Stimulated activated CD4-positive, alpha-beta T cell treated with anti-CD3 and anti-CD28 coated beads, Interleukin-1b, Interleukin-23, amount 100 ng/mL, for 48 hours (primary cell): ENCODE results near the gene B3GALT5.

Experiments used
- DNase-seq: peaks from one replicate; pipeline ENCODE4 v3.0.0-alpha.2; 2020

B3GALT5 gene

DNA sequence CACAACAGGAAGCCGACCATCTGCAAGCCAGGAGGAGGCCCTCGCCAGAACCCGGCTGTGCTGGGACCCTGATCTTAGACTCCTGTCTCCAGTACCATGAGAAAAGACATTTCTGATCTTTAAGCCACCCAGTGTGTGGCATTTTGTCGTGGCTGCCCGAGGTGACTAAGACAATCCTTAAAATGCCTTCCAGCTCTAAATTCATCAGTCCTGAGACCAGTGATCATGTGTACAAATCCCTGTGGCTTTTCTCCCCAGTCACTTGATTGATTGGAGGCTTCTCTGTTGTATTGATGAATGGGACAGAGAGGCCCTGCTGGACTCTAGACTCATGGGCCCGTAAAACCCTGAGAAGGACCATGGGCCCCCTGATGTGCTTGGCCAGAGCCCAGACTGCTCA is 36.1 kb downstream of the B3GALT5 start:
- DNase-seq = no peak

- DNase-seq = no peak
Observed at GRCh38 chr21:39649526-39649925, 36.8 kb downstream of the B3GALT5 start.

GRCh38 chr21:39650306-39650705 is 37.6 kb downstream of the B3GALT5 start:
- DNase-seq = no peak

GRCh38 chr21:39650801-39651200 is 38.1 kb downstream of the B3GALT5 start:
- no peak for DNase-seq

DNA sequence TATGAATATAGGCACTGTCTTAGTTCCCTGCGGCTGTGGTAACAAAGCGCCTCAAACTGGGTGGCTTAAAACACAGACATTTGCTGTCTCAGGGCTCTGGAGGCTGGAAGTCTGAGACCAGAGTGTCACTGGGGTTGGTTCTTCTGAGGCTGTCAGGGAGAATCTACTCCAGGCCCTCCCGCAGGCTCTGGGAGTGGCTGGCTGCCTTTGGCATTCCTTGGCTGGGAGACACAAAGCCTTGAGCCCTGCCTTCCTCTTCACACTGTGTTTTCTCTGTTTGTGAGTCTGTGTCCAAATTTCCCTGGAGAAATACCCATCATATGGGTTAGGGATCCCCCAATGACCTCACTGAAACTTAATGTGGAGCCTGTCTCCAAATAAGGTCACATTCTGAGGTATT is 38.5 kb downstream of the B3GALT5 start:
- DNase-seq = no peak

DNA sequence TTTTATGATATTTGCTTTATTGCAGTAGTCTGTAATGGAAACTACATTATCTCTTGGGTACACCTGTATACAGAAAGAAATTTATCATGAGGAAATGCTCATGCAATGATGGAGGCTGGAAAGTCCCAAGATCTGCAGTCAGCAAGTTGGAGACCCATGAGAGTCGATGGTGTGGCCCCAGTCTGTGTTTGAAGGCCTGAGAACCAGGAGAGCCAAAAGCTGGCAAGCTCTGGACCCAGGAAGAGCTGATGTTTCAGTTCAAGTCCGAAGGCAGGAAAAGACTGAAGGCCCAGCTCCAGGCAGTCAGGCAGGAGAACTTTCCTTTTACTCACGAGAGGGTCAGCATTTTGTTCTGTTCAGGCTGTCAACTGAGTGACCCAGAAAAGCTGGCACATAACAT is 42.2 kb downstream of the B3GALT5 start:
- DNase-seq = no peak

GRCh38 chr21:39655589-39655988 is 42.8 kb downstream of the B3GALT5 start:
- DNase-seq = no peak

DNA sequence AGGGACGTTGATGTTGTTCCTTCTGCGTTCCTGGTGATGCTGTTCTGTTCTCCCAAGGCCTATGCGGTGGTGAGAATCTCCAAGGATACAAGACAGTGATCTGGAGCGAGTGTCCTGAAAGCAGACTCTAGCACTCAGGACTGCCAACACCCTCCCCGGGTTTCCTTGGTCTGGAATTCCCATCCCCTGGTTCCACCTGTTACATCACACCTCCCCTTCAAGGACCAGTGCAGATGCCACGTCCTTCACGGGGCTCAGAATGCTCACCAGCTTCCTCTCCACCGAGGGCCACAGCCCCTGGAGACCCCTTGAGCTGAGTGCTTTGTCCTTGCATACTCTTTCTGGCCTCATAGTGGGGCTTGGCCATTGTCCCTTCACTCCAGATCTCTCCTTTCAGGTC is 43.5 kb downstream of the B3GALT5 start:
- DNase-seq = no peak

- no peak for DNase-seq
Observed at GRCh38 chr21:39657091-39657689, 44.5 kb downstream of the B3GALT5 start.

DNA sequence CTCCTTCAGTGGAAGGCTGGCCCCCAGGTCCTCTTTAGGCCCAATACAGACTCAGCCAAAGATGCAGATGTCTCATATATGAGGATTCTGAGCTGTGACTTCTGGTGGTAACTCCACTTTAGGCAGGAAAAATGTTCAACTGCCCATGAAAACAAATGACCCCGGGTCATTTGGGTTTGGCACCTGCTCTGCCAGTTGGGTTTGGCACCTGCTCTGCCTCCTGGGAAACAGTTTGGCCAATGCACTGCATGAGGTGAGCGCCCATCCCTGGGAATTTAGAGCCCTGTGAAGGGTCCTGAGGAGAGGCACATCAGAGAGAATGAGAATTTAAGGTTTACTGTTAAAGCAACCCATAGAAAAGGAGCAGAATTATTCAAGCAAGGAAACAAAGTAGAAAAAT is 45.3 kb downstream of the B3GALT5 start:
- DNase-seq = no peak

- no peak for DNase-seq
Observed at GRCh38 chr21:39659070-39659815, 46.5 kb downstream of the B3GALT5 start.

- no peak for DNase-seq
Observed at GRCh38 chr21:39660191-39660980, 47.6 kb downstream of the B3GALT5 start.

- DNase-seq = no peak
Observed at GRCh38 chr21:39661121-39661520, 48.4 kb downstream of the B3GALT5 start.

- no peak for DNase-seq
Observed at GRCh38 chr21:39661740-39662139, 49.0 kb downstream of the B3GALT5 start.

GRCh38 chr21:39662411-39662953 is 49.7 kb downstream of the B3GALT5 start:
- DNase-seq = no peak

DNA sequence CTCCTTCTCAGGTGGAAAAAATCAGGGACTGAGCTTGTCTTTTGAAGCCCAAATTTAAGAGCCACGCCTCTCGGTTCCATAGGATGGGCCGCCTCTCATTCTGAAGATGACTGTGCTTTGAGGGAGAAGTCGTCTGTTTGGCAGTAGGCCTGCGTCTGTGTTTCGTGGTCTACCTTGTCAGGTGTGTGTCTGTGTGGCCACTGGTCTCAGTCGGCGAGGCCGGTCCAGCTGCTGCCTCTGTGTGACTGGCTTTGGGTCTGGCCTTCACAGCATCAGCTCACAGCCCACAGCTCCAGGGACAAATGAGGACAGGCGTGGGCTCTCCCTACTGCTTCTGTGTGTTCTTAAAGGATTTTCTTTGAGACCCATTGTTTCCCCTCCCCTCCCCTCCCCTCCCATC is 50.3 kb downstream of the B3GALT5 start:
- DNase-seq = no peak

DNA sequence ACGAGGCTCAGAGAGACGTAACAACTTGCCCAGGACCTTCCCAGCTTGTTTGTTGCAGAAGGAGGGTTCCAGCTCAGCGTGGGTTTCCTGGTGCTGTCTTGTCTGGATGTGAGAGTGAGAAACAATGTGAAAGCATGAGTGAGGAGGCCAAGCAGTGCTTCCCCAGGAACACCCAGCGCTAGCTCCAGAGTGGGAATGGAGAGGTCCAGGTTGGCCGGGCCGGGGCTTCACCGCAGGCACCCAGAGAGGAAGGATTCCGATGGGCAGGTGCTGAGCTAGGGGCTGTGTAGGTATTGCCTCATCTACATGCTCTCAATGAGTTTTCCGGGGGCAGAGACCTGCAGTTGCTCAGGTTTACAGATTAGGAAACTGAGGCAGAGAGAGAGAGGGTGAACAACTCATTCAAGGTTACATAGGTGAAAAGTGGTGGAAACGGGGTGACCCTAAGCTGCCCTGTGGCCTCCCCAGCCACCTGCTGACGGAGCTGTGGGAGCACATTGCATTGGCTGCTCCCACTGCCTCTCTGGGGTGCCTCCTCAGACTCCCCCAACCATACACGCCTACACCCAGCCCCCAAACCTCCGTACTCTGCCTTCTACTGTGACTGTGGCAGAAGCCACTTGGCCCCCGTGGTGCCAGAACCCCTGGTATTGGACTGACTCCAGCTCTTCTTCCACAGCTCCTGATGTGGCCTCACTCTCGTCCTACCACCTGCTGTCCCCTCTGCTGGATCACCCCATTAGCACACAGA is 51.2 kb downstream of the B3GALT5 start:
- no peak for DNase-seq

- no peak for DNase-seq
Observed at GRCh38 chr21:39664586-39664985, 51.8 kb downstream of the B3GALT5 start.

- DNase-seq = no peak
Observed at GRCh38 chr21:39666026-39666425, 53.3 kb downstream of the B3GALT5 start.

- no peak for DNase-seq
Observed at GRCh38 chr21:39666681-39667315, 54.1 kb downstream of the B3GALT5 start.

DNA sequence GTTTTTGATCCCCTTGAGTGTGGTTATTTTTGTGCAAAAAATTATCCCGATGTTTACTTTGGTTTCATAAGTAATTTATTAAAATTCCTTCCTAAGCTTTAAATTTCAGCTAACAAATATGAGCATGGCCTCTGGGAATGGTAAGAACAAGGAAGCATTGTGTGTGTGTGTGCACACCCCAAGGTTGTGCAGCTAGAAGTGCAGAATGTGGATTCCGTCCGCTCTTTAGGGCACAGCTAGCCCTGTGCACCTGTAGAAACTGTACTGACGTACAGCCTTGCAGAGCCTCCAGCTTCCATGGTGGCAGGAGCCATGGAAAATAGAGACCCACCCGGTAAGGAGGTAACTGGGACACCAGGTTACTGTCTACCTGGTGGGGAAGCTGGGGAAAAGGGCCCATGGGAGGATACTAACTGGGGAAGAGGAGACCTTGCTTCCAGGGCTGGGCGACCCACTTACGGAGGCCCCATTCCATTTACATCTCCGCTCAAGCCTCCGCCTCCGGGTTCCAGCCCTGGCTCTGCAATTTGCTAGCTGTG is 54.7 kb downstream of the B3GALT5 start:
- no peak for DNase-seq

DNA sequence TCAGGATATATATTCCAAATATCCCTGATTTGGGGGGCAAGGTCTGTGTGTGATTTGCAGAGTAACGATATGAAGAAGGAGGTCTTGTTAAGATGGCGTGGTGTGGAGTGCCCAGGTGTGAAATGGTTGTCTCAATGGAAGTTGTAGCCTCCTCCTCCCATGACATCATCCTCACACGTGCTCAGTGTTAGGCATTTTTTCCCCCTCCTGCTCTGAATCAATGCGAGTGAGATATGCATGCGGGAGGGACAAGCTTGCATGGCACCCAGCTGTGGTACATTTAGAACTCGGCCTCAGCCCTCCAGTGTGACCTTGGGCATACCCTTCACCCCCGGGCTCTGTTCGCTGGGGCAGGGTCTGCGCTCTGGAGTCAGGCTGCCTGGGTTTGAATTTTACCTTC is 55.6 kb downstream of the B3GALT5 start:
- no peak for DNase-seq
